Caco-2 (cell line): ENCODE data around the gene WNK1. TPM values are rescaled to one million over a fixed set of nuclear protein-coding genes. Genes with fewer than 3 reads are reported as not detected.

ENCODE experiments used
- BruUV-seq: library from RNA; stranded (reverse); fragments of 400-500 nt; replicated peaks from 2 replicates; lab custom pipeline; 2021; lab: Mats Ljungman, UMichigan
- CTCF ChIA-PET: fragments of 300-600 bp; sonication (Branson Sonifier 250); formaldehyde crosslinking; loops from one replicate; lab custom pipeline; 2022; ENCODE audit warnings: antibody characterized with exemption; lab: Charles Lee
- POLR2A ChIA-PET: fragments of 300-600 bp; sonication (Branson Sonifier 250); formaldehyde crosslinking; loops from one replicate; lab custom pipeline; 2022; ENCODE audit warnings: antibody characterized with exemption; lab: Charles Lee
- DNase-seq, 2 experiments: peaks; one replicate each; pipeline versions ENCODE4 v3.0.0 to v3.0.0-alpha.2; 2020 to 2022
- H3K27me3 ChIP-seq: replicated peaks from 2 replicates; pipeline ENCODE4 v1.6.0; 2011; ENCODE audit warnings: low read length; ENCODE audit not compliant: control insufficient read depth, insufficient read depth
- H3K36me3 ChIP-seq: 2 replicates; pipeline ENCODE4 v1.5.1; 2011; ENCODE audit warnings: low read length; ENCODE audit not compliant: control insufficient read depth, insufficient read depth
- H3K4me1 ChIP-seq: fragments of 250-450 bp; sonication (Bioruptor Pico); 2 replicates; pipeline ENCODE4 v1.5.1; 2020; ENCODE audit warnings: mild to moderate bottlenecking
- H3K4me3 ChIP-seq: 2 replicates; pipeline ENCODE4 v1.5.1; 2011; ENCODE audit warnings: low read depth, mild to moderate bottlenecking, control low read depth, low read length
- H3K9me3 ChIP-seq: fragments of 250-450 bp; sonication (Bioruptor Pico); 2 replicates; pipeline ENCODE4 v1.5.1; 2020; ENCODE audit warnings: mild to moderate bottlenecking, moderate library complexity
- H3K27ac Mint-ChIP-seq: one replicate; pipeline ENCODE4 v1.8.0; 2022; ENCODE audit warnings: mixed read lengths; ENCODE audit not compliant: unreplicated experiment
- H3K27me3 Mint-ChIP-seq: one replicate; pipeline ENCODE4 v1.8.0; 2022; ENCODE audit warnings: mixed read lengths; ENCODE audit not compliant: insufficient read depth, unreplicated experiment
- H3K36me3 Mint-ChIP-seq: one replicate; pipeline ENCODE4 v1.8.0; 2022; ENCODE audit warnings: mild to moderate bottlenecking, mixed read lengths; ENCODE audit not compliant: insufficient read depth, unreplicated experiment
- H3K4me1 Mint-ChIP-seq: one replicate; pipeline ENCODE4 v1.8.0; 2022; ENCODE audit warnings: low read depth, mixed read lengths; ENCODE audit not compliant: unreplicated experiment
- H3K4me3 Mint-ChIP-seq: one replicate; pipeline ENCODE4 v1.8.0; 2022; ENCODE audit warnings: mild to moderate bottlenecking, moderate library complexity, mixed read lengths; ENCODE audit not compliant: unreplicated experiment
- H3K9me3 Mint-ChIP-seq: one replicate; pipeline ENCODE4 v1.8.0; 2022; ENCODE audit warnings: mixed read lengths; ENCODE audit not compliant: unreplicated experiment
- intact Hi-C: fragments of 100-400 bp; cut with micrococcal nuclease; formaldehyde crosslinking; loops from one replicate; pipeline ENCODE4 v1.10.0; 2022; ENCODE audit not compliant: unreplicated experiment
- total RNA-seq: library from RNA; stranded (reverse); gene quantifications from 2 replicates; pipeline ENCODE4 v1.2.3, GENCODE V29; 2022
- TF ChIP-seq, protein P1 (sequence below), 2 experiments: fragments of 200-600 bp in 1 of 2; IDR thresholded peaks; 1 replicate in 1 of 2; 2 replicates in 1 of 2; pipeline versions ENCODE4 v1.5.1 to v1.8.0; 2011 to 2022; ENCODE audit warnings: antibody characterized with exemption in 1 of 2, control low read depth in 1 of 2, inconsistent platforms in 1 of 2, low read depth in 1 of 2, low read length in 1 of 2, mild to moderate bottlenecking in 1 of 2, moderate library complexity in 1 of 2; ENCODE audit not compliant: insufficient read depth in 1 of 2, severe bottlenecking in 1 of 2, unreplicated experiment in 1 of 2

WNK1 gene
- total RNA-seq, 1 experiment from 2014 or later, result 224 TPM

DNA sequence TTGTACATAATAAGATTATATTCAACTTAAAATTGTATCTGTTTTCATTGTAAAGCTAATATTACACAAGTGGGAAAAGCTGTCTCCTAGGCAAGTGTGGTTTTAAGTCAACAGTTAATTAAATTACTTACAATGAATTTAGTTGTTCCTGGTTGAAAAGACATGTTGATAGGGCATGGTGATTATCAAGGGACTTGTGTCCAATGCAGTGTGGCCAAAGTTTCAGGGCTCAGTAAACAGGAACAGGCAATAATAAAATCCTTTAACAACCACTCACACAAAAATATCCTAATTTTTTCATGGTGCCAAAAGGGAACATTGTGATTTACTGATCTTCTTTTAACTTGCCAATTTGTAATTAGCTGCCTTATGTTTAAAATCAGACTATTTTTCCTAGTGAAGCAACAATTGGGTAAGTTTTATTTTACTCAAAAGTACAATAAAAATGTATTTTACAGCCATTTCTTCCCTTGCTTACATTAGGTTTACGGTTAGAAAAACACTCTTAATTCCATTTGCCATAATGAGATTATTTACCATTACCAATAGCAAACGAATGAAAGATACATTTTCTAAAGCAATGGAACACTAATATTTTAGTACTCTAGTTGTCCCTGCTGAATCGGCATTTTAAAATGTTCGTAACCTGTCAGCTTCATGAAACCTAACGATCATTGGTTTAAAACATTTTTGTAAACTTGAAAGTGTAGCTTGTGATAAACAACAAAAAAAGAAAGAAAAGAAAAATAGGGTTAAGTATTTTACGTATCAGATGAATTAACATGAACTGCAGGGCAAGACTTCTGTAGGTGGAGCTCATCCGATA lies 1.8 kb upstream of the WNK1 start:
- no peak overlapping the region for H3K4me3 Mint-ChIP-seq
- POLR2A ChIA-PET, result interaction anchor here (0.6 to 2.7 kb wide), 6 partner anchors 22 to 179 kb away, joined by 3 to 36 read pairs (median 11); no protein-coding TSS in a partner anchor
- TF ChIP-seq, protein P1, sequence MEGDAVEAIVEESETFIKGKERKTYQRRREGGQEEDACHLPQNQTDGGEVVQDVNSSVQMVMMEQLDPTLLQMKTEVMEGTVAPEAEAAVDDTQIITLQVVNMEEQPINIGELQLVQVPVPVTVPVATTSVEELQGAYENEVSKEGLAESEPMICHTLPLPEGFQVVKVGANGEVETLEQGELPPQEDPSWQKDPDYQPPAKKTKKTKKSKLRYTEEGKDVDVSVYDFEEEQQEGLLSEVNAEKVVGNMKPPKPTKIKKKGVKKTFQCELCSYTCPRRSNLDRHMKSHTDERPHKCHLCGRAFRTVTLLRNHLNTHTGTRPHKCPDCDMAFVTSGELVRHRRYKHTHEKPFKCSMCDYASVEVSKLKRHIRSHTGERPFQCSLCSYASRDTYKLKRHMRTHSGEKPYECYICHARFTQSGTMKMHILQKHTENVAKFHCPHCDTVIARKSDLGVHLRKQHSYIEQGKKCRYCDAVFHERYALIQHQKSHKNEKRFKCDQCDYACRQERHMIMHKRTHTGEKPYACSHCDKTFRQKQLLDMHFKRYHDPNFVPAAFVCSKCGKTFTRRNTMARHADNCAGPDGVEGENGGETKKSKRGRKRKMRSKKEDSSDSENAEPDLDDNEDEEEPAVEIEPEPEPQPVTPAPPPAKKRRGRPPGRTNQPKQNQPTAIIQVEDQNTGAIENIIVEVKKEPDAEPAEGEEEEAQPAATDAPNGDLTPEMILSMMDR (IDR thresholded peaks at IDR 0.05; ENCODE audit: insufficient read depth in 1 of 2, low read depth in 1 of 2, low read length in 1 of 2, severe bottlenecking in 1 of 2, unreplicated experiment in 1 of 2), result no peak
- DNase-seq, result no peak
- Histone ChIP-seq H3K27me3 (no peaks in the 10 kb centered on the region), H3K4me1 (peaks cover 9% of the 10 kb centered on the region), H3K4me3 (peak overlapping the region; percentile 25), H3K9me3 (no peaks in the 10 kb centered on the region), H3K36me3 (no peaks in the 10 kb centered on the region)
- intact Hi-C loops, result loop anchor here (1.0 to 2.0 kb wide), 6 partner anchors 100 to 199 kb away; partner anchors contain the start of gene RAD52
- no peaks in the 10 kb centered on the region for H3K9me3 Mint-ChIP-seq
- H3K36me3 Mint-ChIP-seq, result peaks cover 11% of the 10 kb centered on the region
- H3K27ac Mint-ChIP-seq, result no peak overlapping the region
- CTCF ChIA-PET, result interaction anchor here (0.6 to 4.4 kb wide), 38 partner anchors 7 to 582 kb away, joined by 3 to 102 read pairs (median 6); partner anchors contain the start of genes CCDC77 and RAD52
- no peaks in the 10 kb centered on the region for H3K27me3 Mint-ChIP-seq
- TSS peak; percentile 57 for BruUV-seq
- peaks cover 18% of the 10 kb centered on the region for H3K4me1 Mint-ChIP-seq

DNA sequence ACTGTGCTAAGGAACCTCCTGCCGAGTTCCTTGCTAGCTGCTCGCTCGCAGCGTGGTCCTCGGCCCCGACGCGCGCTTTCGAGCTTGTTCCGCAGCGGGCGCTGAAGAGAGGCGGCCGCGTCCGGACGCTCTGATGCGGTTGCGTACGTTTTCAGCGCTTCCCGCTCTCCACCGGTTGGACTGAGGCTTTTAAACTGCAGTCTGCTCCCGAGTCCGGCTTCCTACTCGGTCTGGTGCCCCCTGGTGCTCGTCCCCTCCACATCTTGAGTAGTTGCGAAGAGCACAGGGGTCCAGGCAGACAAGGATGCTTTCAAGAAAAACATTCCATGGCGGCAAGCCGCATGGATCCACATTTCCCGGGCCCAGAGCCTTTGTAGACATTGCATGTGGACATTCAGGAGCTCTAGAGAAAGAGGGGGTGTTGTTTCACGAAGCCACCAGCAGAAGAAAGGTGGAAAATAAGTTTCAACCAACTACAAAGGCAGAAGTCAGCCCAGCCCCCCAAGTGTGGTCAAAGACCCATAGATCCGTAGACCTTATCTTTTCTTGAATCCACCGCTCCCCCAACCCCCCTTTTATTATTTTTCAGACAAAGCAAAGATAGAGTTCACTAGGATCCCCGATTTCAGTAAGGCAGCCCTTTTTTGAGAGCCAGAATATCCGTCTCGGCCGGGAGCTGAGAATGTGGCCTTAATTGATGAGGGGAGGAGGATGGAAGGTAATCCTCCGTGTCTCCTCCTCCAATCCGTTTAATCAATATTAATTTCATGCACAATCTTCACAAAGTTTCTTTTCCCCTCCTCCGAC lies 984 bp upstream of the WNK1 start:
- H3K4me1 ChIP-seq, result peaks cover 14% of the 10 kb centered on the region
- DNase-seq, result peak; percentile 98
- peak overlapping the region; percentile 42 for H3K4me3 ChIP-seq
- H3K27me3 ChIP-seq, result no peaks in the 10 kb centered on the region
- Mint-ChIP-seq H3K27ac (no peak overlapping the region), H3K27me3 (no peaks in the 10 kb centered on the region), H3K36me3 (peaks cover 14% of the 10 kb centered on the region), H3K4me3 (no peak overlapping the region), H3K4me1 (peaks cover 20% of the 10 kb centered on the region), H3K9me3 (no peaks in the 10 kb centered on the region)
- CTCF ChIA-PET, result interaction anchor here (0.6 to 4.4 kb wide), 43 partner anchors 8 to 581 kb away, joined by 3 to 102 read pairs (median 5); partner anchors contain the start of genes CCDC77 and RAD52
- POLR2A ChIA-PET, result interaction anchor here (0.6 to 2.7 kb wide), 11 partner anchors 11 to 193 kb away, joined by 3 to 36 read pairs (median 3); no protein-coding TSS in a partner anchor
- no TSS peak for BruUV-seq
- TF ChIP-seq, protein P1 (IDR thresholded peaks at IDR 0.05; ENCODE audit: insufficient read depth in 1 of 2, low read depth in 1 of 2, low read length in 1 of 2, severe bottlenecking in 1 of 2, unreplicated experiment in 1 of 2), result peak; percentile 88 to 95
- no peaks in the 10 kb centered on the region for H3K36me3 ChIP-seq
- H3K9me3 ChIP-seq, result no peaks in the 10 kb centered on the region
- intact Hi-C loops, result loop anchor here (1.0 to 2.0 kb wide), 6 partner anchors 101 to 198 kb away; partner anchors contain the start of gene RAD52
